HepG2 (cell line): ENCODE data around the gene FNDC3B. TPM values are rescaled to one million over a fixed set of nuclear protein-coding genes. Genes with fewer than 3 reads are reported as not detected.

Source experiments
- ARNT2 ChIP-seq: sonication (generic); formaldehyde crosslinking; IDR thresholded peaks from 2 replicates; pipeline ENCODE4 v1.8.0; 2022; ENCODE audit warnings: mild to moderate bottlenecking, low read depth, missing genetic modification reagents, moderate library complexity
- BRD4 ChIP-seq: sonication (generic); formaldehyde crosslinking; IDR thresholded peaks from 2 replicates; pipeline ENCODE4 v1.4.0; 2020; ENCODE audit warnings: missing genetic modification reagents
- CSRNP2 ChIP-seq: sonication (generic); formaldehyde crosslinking; conservative IDR thresholded peaks from 2 replicates; pipeline ENCODE4 v1.8.0; 2022; ENCODE audit warnings: low read depth, missing genetic modification reagents
- DMTF1 ChIP-seq: sonication (generic); formaldehyde crosslinking; IDR thresholded peaks from 2 replicates; pipeline ENCODE4 v1.4.0; 2020; ENCODE audit warnings: mild to moderate bottlenecking, missing genetic modification reagents
- HMG20A ChIP-seq: IDR thresholded peaks from 2 replicates; pipeline ENCODE4 v1.6.1; 2016; ENCODE audit warnings: borderline replicate concordance
- MAX ChIP-seq: IDR thresholded peaks from 2 replicates; pipeline ENCODE4 v1.6.1; 2012; ENCODE audit warnings: inconsistent platforms
- MTF1 ChIP-seq: sonication (generic); formaldehyde crosslinking; IDR thresholded peaks from 2 replicates; pipeline ENCODE4 v1.5.0; 2020; ENCODE audit warnings: missing genetic modification reagents
- PAXIP1 ChIP-seq: sonication (generic); formaldehyde crosslinking; conservative IDR thresholded peaks from 2 replicates; pipeline ENCODE4 v1.4.0; 2020; ENCODE audit warnings: mild to moderate bottlenecking, missing genetic modification reagents, moderate library complexity
- SATB2 ChIP-seq: sonication (generic); formaldehyde crosslinking; IDR thresholded peaks from 2 replicates; pipeline ENCODE4 v1.5.0; 2020; ENCODE audit warnings: missing genetic modification reagents
- WIZ ChIP-seq: sonication (generic); formaldehyde crosslinking; IDR thresholded peaks from 2 replicates; pipeline ENCODE4 v1.5.1; 2020; ENCODE audit warnings: mild to moderate bottlenecking, missing genetic modification reagents
- ZNF282 ChIP-seq: fragments of 450-650 bp; IDR thresholded peaks from 2 replicates; pipeline ENCODE4 v1.6.1; 2018; ENCODE audit not compliant: partially characterized antibody
- ZNF34 ChIP-seq: sonication (generic); formaldehyde crosslinking; IDR thresholded peaks from 2 replicates; pipeline ENCODE4 v1.4.0; 2020; ENCODE audit warnings: mild to moderate bottlenecking, missing genetic modification reagents, borderline replicate concordance
- ZNF343 ChIP-seq: sonication (generic); formaldehyde crosslinking; IDR thresholded peaks from 2 replicates; pipeline ENCODE4 v1.4.0; 2020; ENCODE audit warnings: mild to moderate bottlenecking, missing genetic modification reagents
- ZNF670 ChIP-seq: sonication (generic); formaldehyde crosslinking; IDR thresholded peaks from 2 replicates; pipeline ENCODE4 v1.8.0; 2022; ENCODE audit warnings: mild to moderate bottlenecking, missing genetic modification reagents, borderline replicate concordance
- ZNF710 ChIP-seq: sonication (generic); formaldehyde crosslinking; IDR thresholded peaks from 2 replicates; pipeline ENCODE4 v1.5.0; 2020; ENCODE audit warnings: mild to moderate bottlenecking, missing genetic modification reagents, borderline replicate concordance
- ZNF850 ChIP-seq: sonication (generic); formaldehyde crosslinking; conservative IDR thresholded peaks from 2 replicates; pipeline ENCODE4 v1.9.0; 2021; ENCODE audit warnings: mild to moderate bottlenecking, missing genetic modification reagents
- polyA plus RNA-seq, 8 experiments: library from polyadenylated mRNA; depleted of rRNA in 3 of 8; stranded (reverse) in 7 of 8; unstranded in 1 of 8; fragments of >200 nt; fragmentation: Illumina TruSeq in 4 of 8; extraction: Trizol in 4 of 8; gene quantifications; 2 replicates each; pipeline versions ENCODE4 v1.2.1 to v1.2.3, GENCODE V29; 2011 to 2016; ENCODE audit warnings: low read depth in 4 of 8, missing spikeins in 1 of 8, mixed read lengths in 1 of 8; ENCODE audit not compliant: insufficient read depth in 1 of 8
- total RNA-seq, 5 experiments: library from RNA; depleted of rRNA; stranded (reverse); fragments of >200 nt; fragmentation: Illumina TruSeq; extraction: Trizol; gene quantifications; 2 replicates each; pipeline ENCODE4 v1.2.3, GENCODE V29; 2016; ENCODE audit warnings: low read depth in 1 of 5

Gene FNDC3B
- total and polyA plus RNA-seq, 2 of the 13 experiments (the other 11 are each of a cell fraction or from before 2014, with no cell fraction given), result 74.8 to 103 TPM

GRCh38 chr3:172129850-172130716 lies 90.7 kb downstream of the FNDC3B start (continued):
- TF ChIP-seq CSRNP2 (CRISPR knock-in tag), result no peak
- no peak for TF ChIP-seq ZNF850 (CRISPR knock-in tag)
- 0 out of 2 replicates have a peak, but pooled peaks have one; percentile 7 for TF ChIP-seq BRD4
- TF ChIP-seq SATB2 (CRISPR knock-in tag), result no peak
- TF ChIP-seq DMTF1, result no peak
- peak; percentile 49 for TF ChIP-seq MAX
- no peak for TF ChIP-seq ZNF34 (CRISPR knock-in tag)
- no peak for TF ChIP-seq ZNF343 (CRISPR knock-in tag)
- TF ChIP-seq WIZ (CRISPR knock-in tag), result no peak
- no peak for TF ChIP-seq ZNF282
- TF ChIP-seq PAXIP1 (CRISPR knock-in tag), result peak; percentile 54
- no peak for TF ChIP-seq MTF1 (CRISPR knock-in tag)
- TF ChIP-seq HMG20A (CRISPR knock-in tag), result no peak; the same call in 1 of the 2 replicates
- 0 out of 2 replicates have a peak, but pooled peaks have one; percentile 61 for TF ChIP-seq ARNT2 (CRISPR knock-in tag)
- no peak; the same call in 1 of the 2 replicates for TF ChIP-seq ZNF710 (CRISPR knock-in tag)
- peak; percentile 28; the same call in 1 of the 2 replicates for TF ChIP-seq ZNF670 (CRISPR knock-in tag)
